Measurements from ENCODE around the gene PVRIG. TPM values are rescaled to one million over a fixed set of nuclear protein-coding genes. Genes with fewer than 3 reads are reported as not detected.

The PVRIG gene
- not detected in 2 replicates for total RNA-seq

DNA sequence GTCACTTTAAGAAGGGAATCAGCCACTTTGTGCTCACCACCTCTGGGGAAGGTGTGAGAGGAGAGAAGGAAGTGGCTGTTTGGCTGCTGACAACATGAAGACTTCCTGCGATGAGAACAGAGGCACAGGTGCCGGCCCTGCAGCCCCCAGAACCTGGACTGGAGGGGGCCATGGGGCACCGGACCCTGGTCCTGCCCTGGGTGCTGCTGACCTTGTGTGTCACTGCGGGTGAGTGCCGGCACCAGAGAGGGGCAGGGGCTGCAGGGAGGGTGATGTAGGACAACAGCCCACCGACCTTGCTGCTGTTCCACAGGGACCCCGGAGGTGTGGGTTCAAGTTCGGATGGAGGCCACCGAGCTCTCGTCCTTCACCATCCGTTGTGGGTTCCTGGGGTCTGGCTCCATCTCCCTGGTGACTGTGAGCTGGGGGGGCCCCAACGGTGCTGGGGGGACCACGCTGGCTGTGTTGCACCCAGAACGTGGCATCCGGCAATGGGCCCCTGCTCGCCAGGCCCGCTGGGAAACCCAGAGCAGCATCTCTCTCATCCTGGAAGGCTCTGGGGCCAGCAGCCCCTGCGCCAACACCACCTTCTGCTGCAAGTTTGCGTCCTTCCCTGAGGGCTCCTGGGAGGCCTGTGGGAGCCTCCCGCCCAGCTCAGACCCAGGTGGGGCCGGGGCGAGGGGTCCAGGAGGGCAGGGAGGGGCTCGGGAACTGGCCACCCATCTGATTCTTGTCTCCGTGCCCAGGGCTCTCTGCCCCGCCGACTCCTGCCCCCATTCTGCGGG is at the start of gene PVRIG:
Gene PVRIG (plus strand): TSS at position 149 of the 785 bp plus-strand sequence. CDS start 22 bp downstream, at position 171.

DNA sequence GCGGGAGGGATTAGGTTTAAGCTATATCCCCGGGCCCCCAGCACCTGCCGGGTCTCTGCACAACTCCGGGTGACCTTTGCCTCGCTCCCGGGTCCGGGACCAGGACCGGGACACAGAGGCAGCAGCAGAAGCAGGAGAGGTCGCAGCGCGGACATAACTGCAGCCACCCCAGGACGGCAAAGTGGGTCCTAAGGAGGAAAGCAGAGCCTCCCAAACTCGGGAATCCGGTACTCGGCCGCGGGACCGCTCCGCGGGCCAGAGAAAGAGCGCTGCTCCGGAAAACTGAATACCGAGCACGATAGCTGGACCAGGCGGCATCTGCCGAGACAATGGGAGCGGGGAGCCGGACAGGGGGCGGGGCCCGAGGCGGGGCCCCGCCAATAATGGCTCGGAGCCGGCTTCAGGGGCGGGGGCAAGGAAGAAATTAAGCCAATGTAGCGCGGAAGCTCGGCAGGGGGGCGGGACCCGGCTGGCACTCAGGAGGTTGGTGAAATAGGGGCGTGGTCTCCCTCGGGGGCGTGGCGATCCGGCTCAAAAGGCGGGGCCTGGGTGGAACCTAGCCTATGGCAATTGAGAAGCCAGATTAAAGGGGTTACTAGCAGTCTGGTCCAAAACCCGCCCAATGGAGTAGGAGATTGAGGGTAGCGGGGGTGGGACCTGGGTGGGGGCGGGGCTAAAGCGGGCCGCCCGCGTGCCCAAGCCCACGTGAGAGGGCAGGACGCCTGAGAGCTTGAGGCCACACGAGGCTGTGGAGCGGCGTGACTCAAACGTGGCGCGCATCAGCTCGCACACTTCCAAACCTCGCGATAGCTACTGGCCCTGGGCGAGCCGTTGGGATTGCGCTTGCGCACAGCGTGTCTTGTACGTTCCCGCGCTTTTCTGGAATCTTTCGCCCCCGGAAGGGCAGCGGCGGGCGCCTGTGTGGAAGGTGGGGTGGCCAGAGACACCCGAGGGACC is 42.4 kb upstream of the PVRIG start, which contains the start of the genes GPC2 and STAG3:
Gene GPC2 (minus strand): TSS at position 337 of the 957 bp plus-strand sequence. CDS start 182 bp downstream, at position 155.
Gene STAG3 (plus strand): TSS at position 874 of the 957 bp plus-strand sequence. CDS start 2,639 bp downstream, outside the sequence.

Other genes with a start within 250 kb of the PVRIG start
- gene AZGP1, start 243.9 kb upstream of the PVRIG start, total RNA-seq, result not detected in 2 replicates
- gene ZKSCAN1, start 204.4 kb upstream of the PVRIG start, total RNA-seq, result 45.3 and 50.1 TPM in 2 replicates
- 7.6 and 10.4 TPM in 2 replicates for gene ZSCAN21, start 170.2 kb upstream of the PVRIG start, total RNA-seq
- gene ZNF3, start 138.2 kb upstream of the PVRIG start, total RNA-seq, result 19.9 and 23.4 TPM in 2 replicates
- 61.5 and 69.7 TPM in 2 replicates for gene COPS6, start 131.0 kb upstream of the PVRIG start, total RNA-seq
- 30.6 and 31.6 TPM in 2 replicates for gene MCM7, start 118.6 kb upstream of the PVRIG start, total RNA-seq
- gene AP4M1, start 118.3 kb upstream of the PVRIG start, total RNA-seq, result 16.0 and 21.3 TPM in 2 replicates
- gene TAF6, start 100.6 kb upstream of the PVRIG start, total RNA-seq, result 63.1 and 64.4 TPM in 2 replicates
- 29.6 and 41.7 TPM in 2 replicates for gene CNPY4, start 100.3 kb upstream of the PVRIG start, total RNA-seq
- 2.3 and 2.7 TPM in 2 replicates for gene MBLAC1, start 93.0 kb upstream of the PVRIG start, total RNA-seq
- gene LAMTOR4, start 71.0 kb upstream of the PVRIG start, total RNA-seq, result 52.0 and 57.4 TPM in 2 replicates
- gene TRAPPC14, start 61.2 kb upstream of the PVRIG start, total RNA-seq, result 4.8 and 10.7 TPM in 2 replicates
- 4.8 and 5.5 TPM in 2 replicates for gene GAL3ST4, start 51.3 kb upstream of the PVRIG start, total RNA-seq
- gene GPC2, start 42.6 kb upstream of the PVRIG start, total RNA-seq, result 1.0 and 1.6 TPM in 2 replicates
- gene STAG3, start 42.0 kb upstream of the PVRIG start, total RNA-seq, result 0.99 and 2.2 TPM in 2 replicates
- gene SPDYE3, start 87.8 kb downstream of the PVRIG start, total RNA-seq, result not detected in 2 replicates
- gene PILRB, start 138.2 kb downstream of the PVRIG start, total RNA-seq, result 5.7 and 7.8 TPM in 2 replicates
- gene PILRA, start 153.5 kb downstream of the PVRIG start, total RNA-seq, result 0.26 TPM in 1 of 2 replicates, not detected in the other
- 1.0 and 1.4 TPM in 2 replicates for gene ZCWPW1, start 208.8 kb downstream of the PVRIG start, total RNA-seq
- gene MEPCE, start 209.9 kb downstream of the PVRIG start, total RNA-seq, result 26.9 and 30.4 TPM in 2 replicates
- 11.1 and 14.1 TPM in 2 replicates for gene PPP1R35, start 216.5 kb downstream of the PVRIG start, total RNA-seq
- 0.65 and 0.96 TPM in 2 replicates for gene SPACDR, start 244.3 kb downstream of the PVRIG start, total RNA-seq

All from smooth muscle cell of the pulmonary artery (primary cell).